ENCODE measurements around the gene ARHGEF11.

ARHGEF11 gene

GRCh38 chr1:156904187-156904959 lies 141.2 kb downstream of the ARHGEF11 start:
- no peak for DNase-seq

- no peak for DNase-seq
Measured at GRCh38 chr1:156903328-156904091, 142.0 kb downstream of the ARHGEF11 start.

- no peak for DNase-seq
Measured at GRCh38 chr1:156901966-156902915, 143.3 kb downstream of the ARHGEF11 start.

- DNase-seq: no peak
Measured at GRCh38 chr1:156901590-156901900, 144.0 kb downstream of the ARHGEF11 start.

- DNase-seq: no peak
Measured at GRCh38 chr1:156900896-156901589, 144.5 kb downstream of the ARHGEF11 start.

GRCh38 chr1:156899956-156900718 lies 145.4 kb downstream of the ARHGEF11 start:
- DNase-seq: peak; percentile 30

- DNase-seq: no peak
Measured at GRCh38 chr1:156898971-156899664, 146.4 kb downstream of the ARHGEF11 start.

- no peak for DNase-seq
Measured at GRCh38 chr1:156898161-156898566, 147.4 kb downstream of the ARHGEF11 start.

- no peak for DNase-seq
Measured at GRCh38 chr1:156897078-156897825, 148.3 kb downstream of the ARHGEF11 start.

GRCh38 chr1:156896490-156897033 lies 149.0 kb downstream of the ARHGEF11 start:
- no peak for DNase-seq

- no peak for DNase-seq
Measured at GRCh38 chr1:156895927-156896326, 149.6 kb downstream of the ARHGEF11 start.

- DNase-seq: no peak
Measured at GRCh38 chr1:156895455-156895812, 150.1 kb downstream of the ARHGEF11 start.

GRCh38 chr1:156894711-156895454 lies 150.7 kb downstream of the ARHGEF11 start:
- DNase-seq: no peak

GRCh38 chr1:156894001-156894400 lies 151.5 kb downstream of the ARHGEF11 start:
- no peak for DNase-seq

- DNase-seq: no peak
Measured at GRCh38 chr1:156893048-156893953, 152.2 kb downstream of the ARHGEF11 start, which contains the start of gene PEAR1. TSS of gene PEAR1 (plus strand) at chr1:156893718. CDS start at chr1:156903927, 10,209 bp downstream.

GRCh38 chr1:156892190-156893047 lies 153.1 kb downstream of the ARHGEF11 start:
- peak; percentile 77 for DNase-seq

Data from DMS79 treated with DMSO at 0.1 percent for 48 hours (cell line).